ENCODE results near the gene KCTD18. TPM values are rescaled to one million over a fixed set of nuclear protein-coding genes. Genes with fewer than 3 reads are reported as not detected.

The KCTD18 gene
- total RNA-seq, 1 experiment from 2014 or later = 9.0 TPM

DNA sequence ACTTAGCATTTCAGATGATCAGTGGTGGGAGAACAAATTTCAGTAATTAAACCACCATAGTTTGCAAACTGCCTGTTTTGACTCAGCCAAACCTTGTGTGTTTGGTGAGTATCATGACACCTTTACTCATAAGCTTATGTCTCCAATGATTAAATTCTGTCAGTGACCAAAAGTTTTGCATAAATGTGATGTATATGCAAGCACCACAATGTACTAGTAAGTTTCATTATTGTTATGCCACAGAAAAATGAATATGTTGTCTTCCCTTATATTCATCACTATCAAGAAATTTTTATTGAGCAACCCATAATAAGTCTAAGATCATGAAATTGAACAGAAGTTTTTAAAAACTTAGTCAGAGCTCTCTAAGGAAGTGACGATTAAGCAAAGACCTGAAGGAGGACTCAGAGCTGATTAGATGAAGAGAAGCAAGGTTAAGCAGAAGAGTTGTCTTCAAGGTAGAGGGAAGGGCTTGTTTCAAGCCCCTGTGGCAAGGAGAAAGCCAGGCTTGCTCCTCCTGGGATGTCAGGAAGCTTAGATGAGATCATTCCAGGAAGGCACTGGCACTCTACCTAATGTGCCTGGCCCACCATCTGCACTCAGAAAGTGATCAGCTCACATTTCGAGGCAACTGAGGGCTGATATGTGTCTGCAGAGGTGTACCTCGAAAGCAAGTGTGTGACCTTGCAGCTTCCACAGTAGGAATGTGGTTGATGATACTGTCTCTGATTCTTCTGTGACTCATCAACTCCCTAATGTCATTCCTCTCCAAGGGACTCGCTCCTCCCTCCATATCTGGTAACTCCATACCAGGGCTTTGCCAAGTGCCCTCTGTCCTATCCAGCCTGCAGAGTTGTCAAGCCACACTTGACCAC lies 54.7 kb downstream of the KCTD18 start:
- H3K4me1 ChIP-seq = no peaks in the 10 kb centered on the region
- no peak overlapping the region for H3K4me3 ChIP-seq
- H3K9me3 ChIP-seq (replicated peaks) = no peaks in the 10 kb centered on the region
- no peaks in the 10 kb centered on the region for H3K27me3 ChIP-seq
- H3K36me3 ChIP-seq = peaks cover 97% of the 10 kb centered on the region
- no peak overlapping the region for H3K27ac ChIP-seq
- DNase-seq = no peak

DNA sequence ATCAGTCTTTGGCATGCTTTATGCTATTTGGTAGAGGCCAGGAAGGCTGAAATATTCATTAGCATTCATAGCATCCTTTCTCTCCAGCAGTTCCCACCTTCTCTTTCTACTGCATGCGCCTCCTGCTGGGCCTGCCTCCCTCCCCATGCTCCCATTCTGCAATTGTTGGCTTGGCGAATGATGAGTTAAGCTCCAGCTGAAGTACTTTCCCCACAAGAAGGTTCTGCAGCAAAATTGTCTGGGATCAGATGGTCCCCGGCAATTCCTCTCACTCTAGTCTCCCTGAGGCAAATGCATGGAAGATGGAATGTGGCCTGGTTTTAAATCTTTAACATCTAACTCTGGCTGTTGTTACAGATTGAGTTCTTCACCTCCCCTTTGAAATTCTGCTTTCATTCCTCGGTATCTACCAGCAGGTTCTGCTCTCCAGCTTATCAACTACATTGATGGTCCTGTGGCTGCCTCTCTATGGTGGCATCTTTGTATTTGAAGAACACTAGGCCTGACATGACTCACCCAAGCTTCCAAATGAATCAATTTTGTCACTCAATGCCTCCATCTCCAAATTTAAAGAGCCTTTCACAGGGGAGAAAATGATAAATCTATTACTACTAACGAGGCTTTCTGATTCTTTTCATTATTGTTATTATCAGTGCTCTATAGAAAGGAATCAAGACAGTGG lies 55.9 kb downstream of the KCTD18 start:
- Histone ChIP-seq H3K4me3 (no peak overlapping the region), H3K9me3 (replicated peaks) (no peaks in the 10 kb centered on the region), H3K36me3 (peaks cover 97% of the 10 kb centered on the region), H3K27me3 (no peaks in the 10 kb centered on the region), H3K27ac (no peak overlapping the region), H3K4me1 (no peaks in the 10 kb centered on the region)
- DNase-seq = no peak

DNA sequence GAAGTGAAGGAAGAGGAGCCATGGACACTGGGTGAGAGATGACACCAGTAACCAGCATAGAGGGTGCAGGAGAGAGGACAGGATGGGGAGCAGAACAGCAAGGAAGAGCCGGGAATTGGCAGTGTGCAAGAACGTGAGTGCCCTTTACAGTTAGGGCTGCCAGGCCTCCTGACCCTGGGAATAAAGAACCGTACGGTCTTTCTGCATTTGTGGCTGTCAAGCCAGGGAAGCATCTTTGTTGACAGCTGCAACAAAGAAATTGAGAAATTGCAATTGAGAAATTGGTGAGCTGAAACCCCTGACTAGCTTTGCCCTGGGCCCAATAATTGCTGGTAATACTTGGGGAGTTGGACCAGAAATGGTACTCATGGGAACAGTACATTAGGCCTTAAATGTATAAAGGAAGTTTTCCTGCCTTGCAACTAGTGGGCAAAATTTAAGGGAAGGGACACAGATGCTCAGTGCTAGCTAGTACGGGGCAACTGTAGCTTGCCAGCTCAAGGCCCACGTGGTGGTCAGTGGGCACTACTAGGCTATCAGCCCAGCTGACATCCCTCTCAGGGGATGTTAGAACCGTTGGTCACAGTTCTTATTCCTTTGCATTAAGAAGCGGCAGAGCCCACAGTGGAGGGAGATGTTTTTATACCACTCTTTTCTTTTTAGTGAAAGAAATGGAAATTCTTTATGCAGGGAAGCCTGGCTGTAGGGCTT lies 56.6 kb downstream of the KCTD18 start:
- Histone ChIP-seq H3K36me3 (peaks cover 97% of the 10 kb centered on the region), H3K4me1 (no peaks in the 10 kb centered on the region), H3K9me3 (replicated peaks) (no peaks in the 10 kb centered on the region), H3K4me3 (no peak overlapping the region), H3K27me3 (no peaks in the 10 kb centered on the region), H3K27ac (no peak overlapping the region)
- no peak for DNase-seq

DNA sequence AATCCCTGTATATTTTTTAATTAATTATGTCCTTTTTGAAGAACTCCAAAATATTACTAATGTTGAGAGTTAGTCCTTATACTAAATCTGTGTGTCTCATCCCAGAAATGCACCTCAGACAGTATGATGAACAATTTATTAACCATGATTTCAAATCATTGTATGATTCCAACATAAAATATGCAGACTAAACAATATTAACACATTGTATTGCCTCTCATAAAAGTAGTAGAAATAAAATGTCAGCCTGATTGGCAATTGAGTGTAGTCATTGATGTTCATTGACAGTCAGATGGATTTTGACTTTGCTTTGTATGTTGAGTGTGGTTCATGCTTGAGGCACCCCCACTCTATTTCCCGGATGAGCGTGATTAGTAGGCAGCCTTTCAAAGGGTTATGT lies 57.5 kb downstream of the KCTD18 start:
- no peak overlapping the region for H3K27ac ChIP-seq
- no peaks in the 10 kb centered on the region for H3K27me3 ChIP-seq
- H3K36me3 ChIP-seq = peaks cover 97% of the 10 kb centered on the region
- no peak overlapping the region for H3K4me3 ChIP-seq
- DNase-seq = no peak
- no peaks in the 10 kb centered on the region for H3K9me3 ChIP-seq (replicated peaks)
- H3K4me1 ChIP-seq = no peaks in the 10 kb centered on the region

DNA sequence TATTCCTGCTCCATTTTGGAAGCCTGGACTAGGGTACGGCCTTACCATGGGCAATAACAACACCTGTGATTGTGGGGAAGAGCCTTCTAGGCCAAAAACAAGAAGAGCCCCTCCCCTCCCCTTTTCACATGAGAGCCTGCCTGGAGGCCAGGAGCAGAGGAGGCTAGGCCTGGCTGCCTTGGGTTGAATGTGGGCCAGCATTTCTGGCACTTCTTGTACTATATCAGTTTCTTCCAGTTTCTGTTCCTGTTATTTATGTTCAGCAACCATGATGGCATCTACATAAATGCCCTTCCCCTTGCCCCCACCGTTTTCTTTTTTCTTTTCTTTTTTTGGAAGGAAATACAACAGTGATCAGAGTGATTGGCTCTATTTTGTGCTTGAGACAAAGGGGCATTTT lies 58.4 kb downstream of the KCTD18 start:
- DNase-seq = no peak
- Histone ChIP-seq H3K27ac (no peak overlapping the region), H3K9me3 (replicated peaks) (no peaks in the 10 kb centered on the region), H3K27me3 (no peaks in the 10 kb centered on the region), H3K4me1 (no peaks in the 10 kb centered on the region), H3K36me3 (peaks cover 97% of the 10 kb centered on the region), H3K4me3 (no peak overlapping the region)

DNA sequence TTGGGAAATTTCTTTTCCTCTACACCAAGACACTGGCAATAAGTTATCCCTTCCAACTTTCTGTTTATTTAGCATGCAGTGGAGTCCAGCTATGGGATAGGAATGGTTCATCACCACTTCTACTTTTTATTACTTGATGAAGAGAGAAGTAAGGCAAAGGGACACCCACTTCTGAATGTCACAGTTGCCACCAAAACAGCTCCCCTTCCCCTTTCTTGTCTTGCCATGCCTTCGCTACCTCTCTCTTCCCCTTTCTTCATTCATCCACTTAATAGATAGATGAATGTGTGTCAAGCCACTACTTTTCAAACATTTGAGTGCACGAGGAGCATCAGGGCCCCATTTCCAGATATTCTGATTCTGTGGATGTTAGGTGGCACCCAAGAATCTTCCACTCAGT lies 59.6 kb downstream of the KCTD18 start:
- no peak overlapping the region for H3K4me3 ChIP-seq
- H3K9me3 ChIP-seq (replicated peaks) = no peaks in the 10 kb centered on the region
- no peaks in the 10 kb centered on the region for H3K4me1 ChIP-seq
- peaks cover 91% of the 10 kb centered on the region for H3K36me3 ChIP-seq
- H3K27ac ChIP-seq = no peak overlapping the region
- H3K27me3 ChIP-seq = no peaks in the 10 kb centered on the region
- DNase-seq = no peak

DNA sequence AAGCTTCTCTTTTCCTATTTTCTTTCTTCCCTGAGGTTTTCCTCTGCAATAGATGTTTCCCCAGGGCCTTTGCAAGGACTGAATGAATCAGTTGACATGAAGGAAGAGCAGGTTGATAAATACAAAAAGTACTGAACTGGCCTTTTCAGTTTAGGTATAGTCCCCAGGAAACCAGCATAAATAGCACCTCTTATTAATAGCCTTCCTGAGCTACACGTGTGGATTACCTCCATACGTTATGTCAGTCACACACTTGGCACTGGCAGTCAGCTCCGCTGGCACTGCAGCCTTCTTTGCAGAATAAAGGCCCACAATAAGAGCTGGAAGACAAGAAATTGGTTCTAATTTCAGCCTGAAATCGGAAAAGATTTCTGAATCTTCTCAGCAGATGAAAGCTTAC lies 60.7 kb downstream of the KCTD18 start:
- H3K4me3 ChIP-seq = no peak overlapping the region
- no peaks in the 10 kb centered on the region for H3K9me3 ChIP-seq (replicated peaks)
- no peak for DNase-seq
- no peak overlapping the region for H3K27ac ChIP-seq
- no peaks in the 10 kb centered on the region for H3K4me1 ChIP-seq
- H3K27me3 ChIP-seq = no peaks in the 10 kb centered on the region
- peaks cover 82% of the 10 kb centered on the region for H3K36me3 ChIP-seq

DNA sequence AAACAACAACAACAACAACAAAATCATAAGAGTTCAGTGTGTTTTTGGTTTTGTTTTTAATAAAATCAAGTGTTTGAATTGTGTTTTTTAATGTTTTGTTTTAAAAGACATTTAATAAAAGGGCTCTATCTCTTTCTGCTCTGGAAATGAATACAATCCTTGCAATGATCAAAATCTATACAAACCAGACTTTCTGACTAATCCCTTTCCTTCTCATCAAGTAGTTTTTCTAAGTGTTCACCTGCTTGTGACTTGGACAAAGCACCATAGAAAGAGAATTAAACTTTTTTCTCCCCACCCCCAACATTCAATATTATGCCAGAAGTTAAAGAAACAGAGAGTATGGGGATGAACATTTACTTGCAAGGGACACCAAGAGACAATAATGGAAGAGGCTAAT lies 61.4 kb downstream of the KCTD18 start:
- no peak for DNase-seq
- no peak overlapping the region for H3K27ac ChIP-seq
- H3K36me3 ChIP-seq = peaks cover 84% of the 10 kb centered on the region
- H3K27me3 ChIP-seq = no peaks in the 10 kb centered on the region
- no peak overlapping the region for H3K4me3 ChIP-seq
- no peaks in the 10 kb centered on the region for H3K9me3 ChIP-seq (replicated peaks)
- no peaks in the 10 kb centered on the region for H3K4me1 ChIP-seq

DNA sequence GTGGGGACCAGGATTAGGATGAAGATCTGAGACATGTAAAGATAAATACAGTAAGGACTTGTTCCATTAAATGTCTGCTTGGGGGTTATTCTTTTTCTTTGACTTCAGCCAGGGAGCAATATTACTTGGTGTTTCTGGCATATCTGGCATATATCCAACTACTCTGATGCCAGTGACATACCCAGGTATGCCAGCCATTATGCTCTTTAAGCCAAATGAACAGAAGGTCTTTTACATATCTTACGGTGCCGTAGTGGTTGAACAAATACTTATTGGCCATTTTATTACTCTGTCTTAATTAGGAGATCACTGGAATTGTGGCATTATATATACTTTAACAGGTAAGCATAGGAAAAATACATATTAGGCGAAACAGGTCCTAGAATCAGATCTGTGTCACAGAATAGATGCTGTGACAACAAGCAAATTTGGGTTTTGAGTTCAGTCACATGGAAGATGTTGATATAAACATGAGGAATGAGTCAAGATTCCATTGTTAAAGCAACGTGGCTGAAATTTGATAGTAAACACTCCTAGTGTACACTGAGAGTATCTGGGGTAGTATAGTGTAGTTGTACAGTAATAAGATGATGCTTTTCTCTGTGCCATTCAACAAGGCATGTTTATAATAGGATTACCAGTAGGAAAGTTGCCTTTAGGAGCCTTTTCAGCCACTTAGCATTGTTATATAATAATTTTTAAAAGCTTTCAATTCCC lies 62.6 kb downstream of the KCTD18 start:
- H3K4me3 ChIP-seq = no peak overlapping the region
- H3K36me3 ChIP-seq = peaks cover 84% of the 10 kb centered on the region
- H3K9me3 ChIP-seq (replicated peaks) = no peaks in the 10 kb centered on the region
- H3K27ac ChIP-seq = no peak overlapping the region
- no peak for DNase-seq
- H3K27me3 ChIP-seq = no peaks in the 10 kb centered on the region
- no peaks in the 10 kb centered on the region for H3K4me1 ChIP-seq

DNA sequence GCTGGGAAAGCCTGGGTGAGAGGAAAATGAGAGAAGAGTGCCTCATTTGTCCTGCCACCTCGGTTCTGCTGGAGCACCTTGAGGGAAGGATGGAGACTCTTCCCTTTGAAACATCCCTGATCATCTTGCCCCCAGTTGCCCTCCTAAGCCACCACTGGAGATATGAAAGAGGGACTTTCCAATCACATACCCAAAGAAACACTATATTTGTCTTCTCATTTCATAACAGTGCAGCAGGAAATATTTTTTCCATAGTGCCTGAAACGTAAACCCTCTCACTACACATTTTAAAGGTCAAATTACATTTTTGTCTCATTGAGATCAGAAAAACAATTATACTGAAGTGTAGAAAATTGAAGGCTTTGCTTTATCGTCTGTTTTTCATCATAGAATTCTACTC lies 63.3 kb downstream of the KCTD18 start:
- DNase-seq = no peak
- no peak overlapping the region for H3K4me3 ChIP-seq
- no peaks in the 10 kb centered on the region for H3K9me3 ChIP-seq (replicated peaks)
- no peaks in the 10 kb centered on the region for H3K4me1 ChIP-seq
- H3K36me3 ChIP-seq = peaks cover 84% of the 10 kb centered on the region
- H3K27ac ChIP-seq = no peak overlapping the region
- no peaks in the 10 kb centered on the region for H3K27me3 ChIP-seq

DNA sequence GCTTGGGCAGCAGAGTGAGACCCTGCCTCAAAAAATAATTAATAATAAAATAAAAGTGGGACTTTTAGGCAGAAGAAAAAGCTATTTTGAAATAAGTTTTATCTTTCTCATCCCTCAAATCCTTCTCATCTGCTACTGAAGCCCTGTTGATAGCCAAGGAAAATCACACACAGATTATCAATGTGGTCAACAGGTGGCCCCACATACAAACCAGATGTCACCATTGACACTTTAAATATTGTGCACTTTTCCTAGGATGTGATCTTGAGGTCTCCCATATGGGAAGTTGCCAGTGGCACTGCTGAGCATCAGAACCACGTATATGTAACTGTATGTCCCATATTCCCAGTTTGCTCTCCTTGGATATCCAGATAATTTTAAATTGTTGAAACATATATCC lies 64.6 kb downstream of the KCTD18 start:
- Histone ChIP-seq H3K9me3 (replicated peaks) (no peaks in the 10 kb centered on the region), H3K4me3 (no peak overlapping the region), H3K36me3 (peaks cover 85% of the 10 kb centered on the region), H3K27ac (no peak overlapping the region), H3K4me1 (no peaks in the 10 kb centered on the region), H3K27me3 (no peaks in the 10 kb centered on the region)
- no peak for DNase-seq

DNA sequence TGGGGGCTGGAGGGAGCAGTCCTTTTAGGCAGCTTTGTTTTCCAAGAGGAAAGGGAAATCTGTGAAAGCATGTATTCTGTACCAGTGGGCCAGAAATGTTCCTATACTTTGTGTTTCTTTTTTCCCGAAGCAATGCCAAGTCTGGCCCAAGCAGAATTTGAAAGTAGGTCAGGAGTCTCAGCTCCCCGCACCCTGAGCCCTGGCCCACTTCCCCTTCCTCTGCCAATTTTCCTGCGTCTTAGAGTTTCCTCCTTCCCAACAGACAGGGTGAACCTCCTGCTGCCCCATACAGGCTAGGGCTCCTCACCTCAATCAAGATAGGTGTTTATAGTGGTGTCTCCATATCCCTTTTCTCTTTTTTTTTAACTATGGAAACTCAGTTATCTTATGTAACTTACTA lies 65.3 kb downstream of the KCTD18 start:
- Histone ChIP-seq H3K27me3 (no peaks in the 10 kb centered on the region), H3K4me1 (no peaks in the 10 kb centered on the region), H3K9me3 (replicated peaks) (no peaks in the 10 kb centered on the region), H3K4me3 (no peak overlapping the region), H3K27ac (no peak overlapping the region), H3K36me3 (peaks cover 83% of the 10 kb centered on the region)
- no peak for DNase-seq

DNA sequence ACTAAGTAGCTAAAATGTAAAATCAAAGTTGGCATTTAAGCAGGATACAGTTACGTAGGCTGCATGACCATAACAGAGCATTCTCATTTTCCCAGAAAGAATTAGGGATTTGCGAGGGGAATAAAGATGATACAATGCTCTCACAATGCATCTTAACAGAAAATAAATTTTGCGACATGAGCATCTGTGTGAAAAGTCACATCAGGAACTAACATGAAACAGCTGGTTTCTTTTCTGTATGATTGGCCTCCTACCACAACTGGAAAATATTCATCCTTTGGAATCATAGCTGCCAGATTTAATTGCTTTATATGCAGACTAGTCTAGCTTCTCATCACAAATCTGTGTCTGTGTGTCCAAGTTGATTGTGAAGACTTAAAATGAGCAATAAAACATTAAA lies 66.0 kb downstream of the KCTD18 start:
- Histone ChIP-seq H3K27ac (no peak overlapping the region), H3K9me3 (replicated peaks) (no peaks in the 10 kb centered on the region), H3K4me3 (no peak overlapping the region), H3K27me3 (no peaks in the 10 kb centered on the region), H3K4me1 (no peaks in the 10 kb centered on the region), H3K36me3 (peaks cover 83% of the 10 kb centered on the region)
- DNase-seq = no peak

DNA sequence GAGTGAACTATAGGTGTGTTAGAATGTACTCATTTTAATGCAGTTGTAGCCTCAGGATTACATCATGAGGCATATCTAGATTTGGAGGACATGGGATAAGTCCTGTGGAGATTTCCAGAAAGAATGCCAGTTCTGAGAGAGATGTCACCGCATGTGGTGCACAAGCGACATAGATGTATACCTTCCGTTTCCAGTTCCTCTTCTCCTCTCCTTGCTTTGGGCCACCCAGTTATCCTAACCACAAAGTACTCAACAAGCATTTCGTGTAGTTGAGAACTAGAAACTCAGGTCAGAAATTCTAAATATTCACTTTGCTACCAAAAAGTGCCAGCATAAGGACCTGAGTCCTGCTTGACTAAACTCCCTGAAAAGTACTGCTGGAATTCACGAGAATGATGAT lies 66.5 kb downstream of the KCTD18 start:
- Histone ChIP-seq H3K27me3 (no peaks in the 10 kb centered on the region), H3K36me3 (peaks cover 83% of the 10 kb centered on the region), H3K4me3 (no peak overlapping the region), H3K9me3 (replicated peaks) (no peaks in the 10 kb centered on the region), H3K27ac (no peak overlapping the region), H3K4me1 (no peaks in the 10 kb centered on the region)
- DNase-seq = no peak

DNA sequence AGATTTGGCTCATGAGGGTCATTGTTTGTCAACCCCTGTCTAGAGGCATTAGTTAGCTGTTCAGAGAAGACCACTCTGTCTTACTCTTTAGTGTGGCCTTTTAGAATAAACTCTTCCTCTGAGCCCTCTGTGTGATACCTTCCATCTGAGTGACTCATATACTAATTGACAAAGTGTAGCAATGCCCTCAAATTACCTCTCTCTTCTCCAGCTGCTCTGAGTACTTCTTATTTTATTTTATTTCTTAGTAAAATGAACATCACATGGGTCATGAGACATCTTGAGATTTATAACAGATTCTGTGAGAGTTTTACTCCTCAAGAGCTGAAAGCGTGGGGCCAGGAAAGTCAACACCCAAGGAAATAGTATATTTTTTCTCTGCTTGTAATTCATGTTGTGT lies 67.4 kb downstream of the KCTD18 start:
- Histone ChIP-seq H3K27ac (no peak overlapping the region), H3K27me3 (no peaks in the 10 kb centered on the region), H3K4me1 (no peaks in the 10 kb centered on the region), H3K9me3 (replicated peaks) (no peaks in the 10 kb centered on the region), H3K36me3 (peaks cover 83% of the 10 kb centered on the region), H3K4me3 (no peak overlapping the region)
- no peak for DNase-seq
